PC-3 (cell line): Measurements from ENCODE around the gene CPSF4L. TPM values are rescaled to one million over a fixed set of nuclear protein-coding genes. Genes with fewer than 3 reads are reported as not detected.

Source experiments
- ATAC-seq: fragments of 200-7000 bp; cut with Tn5 transposase; 2 replicates; pipeline ENCODE4 v1.9.1; 2020; ENCODE audit warnings: mild to moderate bottlenecking, moderate library complexity
- BruUV-seq: library from RNA; stranded (reverse); fragments of 400-500 nt; replicated peaks from 2 replicates; lab custom pipeline; 2021; lab: Mats Ljungman, UMichigan
- CTCF ChIA-PET: fragments of 300-600 bp; sonication (Branson Sonifier 250); formaldehyde crosslinking; loops from one replicate; lab custom pipeline; 2022; ENCODE audit warnings: antibody characterized with exemption; lab: Charles Lee
- POLR2A ChIA-PET: fragments of 300-600 bp; sonication (Branson Sonifier 250); formaldehyde crosslinking; loops from one replicate; lab custom pipeline; 2022; ENCODE audit warnings: antibody characterized with exemption; ENCODE audit not compliant: unreplicated experiment; lab: Charles Lee
- DNase-seq: peaks from one replicate; pipeline ENCODE4 v3.0.0-alpha.2; 2015
- H2AFZ ChIP-seq: fragments of 300-600 bp; sonication (generic); 2 replicates; pipeline ENCODE4 v1.6.0; 2016; ENCODE audit warnings: antibody characterized with exemption, low read length
- H3F3A ChIP-seq: fragments of 300-600 bp; sonication (generic); one replicate; pipeline ENCODE4 v1.6.0; 2017; ENCODE audit warnings: antibody characterized with exemption, low read length, control low read depth, mild to moderate bottlenecking; ENCODE audit not compliant: unreplicated experiment
- H3K27ac ChIP-seq: fragments of 300-600 bp; sonication (generic); 2 replicates; pipeline ENCODE4 v1.5.1; 2016; ENCODE audit warnings: mild to moderate bottlenecking, low read length
- H3K27me3 ChIP-seq: fragments of 300-600 bp; sonication (generic); 2 replicates; pipeline ENCODE4 v1.6.1; 2016; ENCODE audit warnings: low read length, mixed read lengths
- H3K36me3 ChIP-seq: fragments of 300-600 bp; sonication (generic); 2 replicates; pipeline ENCODE4 v1.6.1; 2016; ENCODE audit warnings: low read depth, mixed run types, low read length, mixed read lengths
- H3K4me1 ChIP-seq: fragments of 300-600 bp; sonication (generic); 2 replicates; pipeline ENCODE4 v1.5.1; 2016; ENCODE audit warnings: low read length; ENCODE audit not compliant: insufficient read depth
- H3K4me2 ChIP-seq: fragments of 300-600 bp; sonication (generic); 2 replicates; pipeline ENCODE4 v1.6.0; 2016; ENCODE audit warnings: low read length
- H3K4me3 ChIP-seq: fragments of 300-600 bp; sonication (generic); 2 replicates; pipeline ENCODE4 v1.5.1; 2016; ENCODE audit warnings: mild to moderate bottlenecking, low read length, mixed read lengths
- H3K79me2 ChIP-seq: fragments of 300-600 bp; sonication (generic); 2 replicates; pipeline ENCODE4 v1.6.1; 2017; ENCODE audit warnings: low read length, mixed read lengths
- H3K9ac ChIP-seq: fragments of 300-600 bp; sonication (generic); 2 replicates; pipeline ENCODE4 v1.6.0; 2016; ENCODE audit warnings: mild to moderate bottlenecking, low read length
- H3K9me2 ChIP-seq: fragments of 300-600 bp; sonication (generic); replicated peaks from 2 replicates; pipeline ENCODE4 v1.6.1; 2016; ENCODE audit warnings: mixed run types, low read length, mixed read lengths
- H3K9me3 ChIP-seq: fragments of 300-600 bp; sonication (generic); 2 replicates; pipeline ENCODE4 v1.6.1; 2016; ENCODE audit warnings: low read length, mixed read lengths
- H4K20me1 ChIP-seq: fragments of 300-600 bp; sonication (generic); 2 replicates; pipeline ENCODE4 v1.6.1; 2016; ENCODE audit warnings: low read length, mixed read lengths
- EZH2 ChIP-seq: fragments of 300-600 bp; sonication (generic); IDR thresholded peaks from one replicate; pipeline ENCODE4 v1.6.1; 2017; ENCODE audit warnings: antibody characterized with exemption, mild to moderate bottlenecking, low read length; ENCODE audit not compliant: unreplicated experiment
- EZH2phosphoT487 ChIP-seq: fragments of 300-600 bp; sonication (generic); IDR thresholded peaks from 2 replicates; pipeline ENCODE4 v1.6.1; 2018; ENCODE audit warnings: mild to moderate bottlenecking, antibody characterized with exemption, low read length, borderline replicate concordance
- intact Hi-C: fragments of 100-400 bp; cut with micrococcal nuclease; formaldehyde crosslinking; loops from 2 replicates; pipeline ENCODE4 v1.9.0; 2023
- total RNA-seq: library from RNA; depleted of rRNA; stranded (reverse); fragments of >200 nt; gene quantifications from 2 replicates; pipeline ENCODE4 v1.2.3, GENCODE V29; 2014
- TF ChIP-seq, protein P1 (sequence below): fragments of 300-600 bp; sonication (generic); conservative IDR thresholded peaks from 2 replicates; pipeline ENCODE4 v1.5.1; 2017; ENCODE audit warnings: antibody characterized with exemption, low read depth, mild to moderate bottlenecking, low read length

CPSF4L gene
- total RNA-seq, 1 experiment from 2014 or later: not detected

DNA sequence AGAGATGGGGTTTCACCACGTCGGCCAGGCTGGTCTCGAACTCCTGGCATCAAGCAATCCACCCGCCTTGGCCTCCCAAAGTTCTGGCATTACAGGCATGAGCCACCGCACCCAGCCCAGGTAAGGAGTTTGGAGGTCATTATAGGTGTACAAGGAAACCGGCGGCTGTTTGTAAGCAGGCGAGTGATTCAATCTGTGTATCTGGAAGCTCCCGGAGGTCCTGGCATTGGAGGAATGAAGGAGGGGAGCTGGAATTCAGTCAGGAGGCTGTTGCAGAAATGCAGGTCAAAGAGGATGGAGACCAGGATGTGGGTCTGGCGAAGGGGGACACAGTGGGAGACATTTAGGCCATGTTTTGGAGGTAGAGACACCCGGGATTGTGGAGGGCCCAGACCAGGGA, 31.4 kb upstream of the CPSF4L start:
- POLR2A ChIA-PET: interaction anchor here (0.7 kb wide), 1 partner anchor 87 kb away, joined by 3 read pairs; no protein-coding TSS in a partner anchor
- ATAC-seq: no peak
- H3K9ac ChIP-seq: peak overlapping the region; percentile 87
- no peaks in the 10 kb centered on the region for H4K20me1 ChIP-seq
- peak overlapping the region; percentile 95 for H3K27ac ChIP-seq
- no peaks in the 10 kb centered on the region for H3K9me2 ChIP-seq
- CTCF ChIA-PET: no interaction called here
- intact Hi-C loops: loop anchor here (1.0 kb wide), 1 partner anchor 12 kb away; no protein-coding TSS in a partner anchor
- peak overlapping the region; percentile 75 for H3K4me2 ChIP-seq
- H2AFZ ChIP-seq: no peak overlapping the region; the same call in 1 of the 2 replicates
- H3K27me3 ChIP-seq: no peaks in the 10 kb centered on the region
- peaks cover 11% of the 10 kb centered on the region for H3F3A ChIP-seq
- H3K79me2 ChIP-seq: peaks cover 90% of the 10 kb centered on the region
- H3K4me3 ChIP-seq: peak overlapping the region; percentile 14
- peaks cover 67% of the 10 kb centered on the region for H3K4me1 ChIP-seq
- no TSS peak for BruUV-seq
- TF ChIP-seq, protein P1, sequence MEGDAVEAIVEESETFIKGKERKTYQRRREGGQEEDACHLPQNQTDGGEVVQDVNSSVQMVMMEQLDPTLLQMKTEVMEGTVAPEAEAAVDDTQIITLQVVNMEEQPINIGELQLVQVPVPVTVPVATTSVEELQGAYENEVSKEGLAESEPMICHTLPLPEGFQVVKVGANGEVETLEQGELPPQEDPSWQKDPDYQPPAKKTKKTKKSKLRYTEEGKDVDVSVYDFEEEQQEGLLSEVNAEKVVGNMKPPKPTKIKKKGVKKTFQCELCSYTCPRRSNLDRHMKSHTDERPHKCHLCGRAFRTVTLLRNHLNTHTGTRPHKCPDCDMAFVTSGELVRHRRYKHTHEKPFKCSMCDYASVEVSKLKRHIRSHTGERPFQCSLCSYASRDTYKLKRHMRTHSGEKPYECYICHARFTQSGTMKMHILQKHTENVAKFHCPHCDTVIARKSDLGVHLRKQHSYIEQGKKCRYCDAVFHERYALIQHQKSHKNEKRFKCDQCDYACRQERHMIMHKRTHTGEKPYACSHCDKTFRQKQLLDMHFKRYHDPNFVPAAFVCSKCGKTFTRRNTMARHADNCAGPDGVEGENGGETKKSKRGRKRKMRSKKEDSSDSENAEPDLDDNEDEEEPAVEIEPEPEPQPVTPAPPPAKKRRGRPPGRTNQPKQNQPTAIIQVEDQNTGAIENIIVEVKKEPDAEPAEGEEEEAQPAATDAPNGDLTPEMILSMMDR: no peak
- no peak for TF ChIP-seq EZH2phosphoT487
- TF ChIP-seq EZH2: no peak
- no peaks in the 10 kb centered on the region for H3K9me3 ChIP-seq
- peak; percentile 76 for DNase-seq
- H3K36me3 ChIP-seq: no peaks in the 10 kb centered on the region

DNA sequence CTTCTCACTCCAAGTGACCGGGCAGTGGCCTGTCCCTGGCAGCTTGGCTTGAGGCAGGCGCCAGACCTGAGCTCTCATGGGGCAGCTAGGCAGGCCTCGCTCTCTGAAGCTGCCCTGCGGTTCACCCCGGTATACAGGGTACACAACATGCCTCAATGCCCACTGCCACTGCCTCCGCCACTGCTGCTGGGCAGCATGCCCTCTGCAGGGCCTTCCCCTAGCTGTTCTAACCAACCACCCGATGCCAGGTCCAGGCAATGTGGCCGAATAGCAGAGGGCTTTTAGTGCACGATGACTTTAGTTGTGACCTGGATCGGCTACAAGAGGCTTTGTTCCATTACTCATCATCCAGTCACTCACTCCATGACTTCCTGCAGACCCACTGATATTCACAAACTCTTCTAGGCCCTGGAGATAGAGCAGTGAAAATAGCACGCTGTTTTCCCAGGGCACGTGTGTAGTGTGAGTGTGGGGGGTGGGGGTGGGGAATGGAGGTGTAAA, 30.4 kb upstream of the CPSF4L start:
- Histone ChIP-seq H3K27me3 (no peaks in the 10 kb centered on the region), H3K4me3 (peak overlapping the region; percentile 42), H3K9me3 (no peaks in the 10 kb centered on the region), H3F3A (peaks cover 11% of the 10 kb centered on the region), H3K9me2 (no peaks in the 10 kb centered on the region), H3K27ac (peak overlapping the region; percentile 95), H3K4me2 (peak overlapping the region; percentile 75), H3K36me3 (no peaks in the 10 kb centered on the region), H2AFZ (no peak overlapping the region), H3K4me1 (peaks cover 77% of the 10 kb centered on the region), H3K9ac (peak overlapping the region; percentile 87), H4K20me1 (peaks cover 3% of the 10 kb centered on the region; the same call in 1 of the 2 replicates), H3K79me2 (peaks cover 90% of the 10 kb centered on the region)
- no peak for TF ChIP-seq EZH2phosphoT487
- TF ChIP-seq, protein P1: no peak
- no peak for TF ChIP-seq EZH2
- no TSS peak for BruUV-seq
- peak; percentile 61 for ATAC-seq
- ChIA-PET POLR2A (interaction anchor here (1.9 kb wide), 1 partner anchor 19 kb away, joined by 15 read pairs; no protein-coding TSS in a partner anchor), CTCF (interaction anchor here (1.1 to 1.9 kb wide), 4 partner anchors 19 to 79 kb away, joined by 4 to 13 read pairs (median 5); no protein-coding TSS in a partner anchor)
- intact Hi-C loops: loop anchor here (1.0 kb wide), 2 partner anchors 20 to 37 kb away; partner anchors contain the start of gene CDC42EP4
- DNase-seq: peak; percentile 95
